ENCODE results near the gene CDH13. TPM values are rescaled to one million over a fixed set of nuclear protein-coding genes. Genes with fewer than 3 reads are reported as not detected.

CDH13 gene
- total and polyA plus RNA-seq, 2 donors (not counting 3 experiments of a cell fraction or from before 2014, with no cell fraction given), result 96.6 to 124 TPM

- Histone ChIP-seq H3K4me1 (ENCODE audit: control insufficient read depth, extremely low read depth, insufficient read depth, low read length) (no peaks in the 10 kb centered on the region), H3K79me2 (ENCODE audit: control insufficient read depth, insufficient read depth, low read length) (no peaks in the 10 kb centered on the region), H3K4me2 (ENCODE audit: insufficient read depth, low read length) (no peak overlapping the region), H3K4me3 (replicated peaks in 1 of 3; ENCODE audit: insufficient read depth in 1 of 3, low read depth in 1 of 3, low read length in 3 of 3) (no peak overlapping the region), H2AFZ (ENCODE audit: low read depth, low read length) (no peak overlapping the region), H3K9ac (replicated peaks; ENCODE audit: extremely low read depth, insufficient read depth, low read length) (no peak overlapping the region), H3K27me3 (ENCODE audit: control insufficient read depth in 2 of 2, insufficient read depth in 2 of 2, low read length in 2 of 2) (no peaks in the 10 kb centered on the region), H3K36me3 (ENCODE audit: control insufficient read depth in 2 of 2, extremely low read depth in 1 of 2, insufficient read depth in 2 of 2, low read length in 2 of 2) (no peaks in the 10 kb centered on the region), H4K20me1 (replicated peaks; ENCODE audit: control insufficient read depth, extremely low read depth, insufficient read depth, low read length) (no peaks in the 10 kb centered on the region), H3K9me1 (replicated peaks; ENCODE audit: control insufficient read depth, extremely low read depth, insufficient read depth, low read length) (no peaks in the 10 kb centered on the region), H3K9me3 (replicated peaks; ENCODE audit: control insufficient read depth, insufficient read depth, low read length) (no peaks in the 10 kb centered on the region), H3K27ac (ENCODE audit: insufficient read depth, low read depth, low read length) (no peak overlapping the region)
- ChIA-PET CTCF (no interaction called here), POLR2A (no interaction called here)
- no peak for DNase-seq (ENCODE audit: low read depth, low spot score)
- TF ChIP-seq MAX (IDR thresholded peaks at IDR 0.05; ENCODE audit: insufficient read depth, insufficient read length), result no peak
- TF ChIP-seq CTCF (IDR thresholded peaks at IDR 0.05; ENCODE audit: extremely low read depth in 1 of 2, insufficient read depth in 1 of 2, low read depth in 1 of 2, low read length in 2 of 2), result no peak
- no peak for TF ChIP-seq FOS (IDR thresholded peaks at IDR 0.05; ENCODE audit: borderline replicate concordance, insufficient read depth, low read length)
- TF ChIP-seq MYC (IDR thresholded peaks at IDR 0.05; ENCODE audit: low read depth, low read length), result no peak
- TF ChIP-seq POLR2AphosphoS5 (IDR thresholded peaks at IDR 0.05; ENCODE audit: insufficient read depth, low read depth, low read length), result no peak
- TF ChIP-seq GATA2 (IDR thresholded peaks at IDR 0.05; ENCODE audit: insufficient read depth, insufficient read length, low read depth, low read length), result no peak
- TF ChIP-seq POLR2A (IDR thresholded peaks at IDR 0.05; ENCODE audit: low read depth, low read length), result no peak
- TF ChIP-seq EZH2 (IDR thresholded peaks at IDR 0.05; ENCODE audit: borderline replicate concordance, low read depth, low read length, severe bottlenecking), result no peak
- intact Hi-C loops (cut with micrococcal nuclease), result no loop called here
- BruUV-seq (replicated peaks), result no TSS peak
- FAIRE-seq, result no peak
- dilution Hi-C loops (cut with MboI; ENCODE audit: extremely low pct_ligation_motif_present, low sequenced_read_pairs), result no loop called here
Measured at GRCh38 chr16:83706394-83706793, 1079.6 kb downstream of the CDH13 start.

Data from endothelial cell of umbilical vein (primary cell).